HG03354 (cell line): ENCODE data around the gene SIPA1L3.
"Not testable (repeated sequence)": the region's sequence is repeated elsewhere in the genome, so short reads cannot be mapped to it uniquely, and the experiment has no call there.

Experiments
- ATAC-seq: cut with Tn5 transposase; IDR thresholded peaks from one replicate; pipeline ENCODE4 v1.9.1; 2021; ENCODE audit warnings: mild to moderate bottlenecking; ENCODE audit not compliant: unreplicated experiment, poor library complexity, severe bottlenecking

SIPA1L3 gene

DNA sequence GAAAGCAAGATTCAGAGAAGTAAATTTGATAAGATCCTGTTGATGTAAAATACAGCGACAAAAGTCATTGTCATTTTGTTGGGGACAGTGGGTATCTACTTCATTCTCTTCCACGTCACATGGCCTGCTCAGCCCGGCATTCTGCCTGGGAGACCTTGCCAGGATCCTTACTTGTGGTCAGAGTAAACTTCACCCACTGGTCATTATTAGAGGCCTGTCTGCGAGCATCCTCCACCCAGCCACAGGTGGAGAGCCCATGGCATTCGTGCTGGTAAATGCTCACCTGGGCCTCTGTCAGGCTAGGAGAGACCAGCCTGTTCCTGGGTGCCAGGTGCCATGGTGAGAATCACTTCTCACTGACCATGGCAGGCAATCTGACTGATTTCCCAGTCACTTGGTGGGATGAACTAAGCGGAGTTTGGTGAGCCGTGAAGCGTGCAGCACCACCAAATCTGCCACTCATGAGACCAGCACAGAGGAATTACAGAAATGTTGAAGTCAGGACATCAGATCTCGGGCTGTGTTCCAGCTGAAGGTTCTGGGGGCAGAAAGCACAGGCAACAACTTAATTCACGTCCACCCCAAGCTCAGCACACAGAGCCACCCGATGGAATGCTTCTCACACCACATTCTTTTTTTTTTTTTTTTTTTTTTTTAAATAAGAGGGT is 107.0 kb downstream of the SIPA1L3 start:
- ATAC-seq = no peak

DNA sequence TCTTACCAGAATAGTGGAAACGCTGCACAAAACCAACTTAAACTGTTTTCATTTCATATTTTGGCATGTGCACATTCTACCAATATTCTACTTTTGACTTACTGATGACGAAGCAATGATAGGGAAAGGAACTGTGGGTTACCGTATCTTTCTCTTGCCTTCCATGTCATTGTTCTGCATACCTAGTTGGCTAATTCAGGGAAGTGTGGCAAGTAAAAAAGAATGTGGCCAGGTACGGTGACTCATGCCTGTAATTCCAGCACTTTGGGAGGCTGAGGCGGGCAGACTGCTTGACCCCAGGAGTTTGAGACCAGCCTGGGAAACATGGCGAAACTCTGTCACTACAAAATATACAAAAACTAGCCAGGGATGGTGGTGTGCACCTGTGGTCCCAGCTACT is 108.2 kb downstream of the SIPA1L3 start:
- no peak for ATAC-seq

DNA sequence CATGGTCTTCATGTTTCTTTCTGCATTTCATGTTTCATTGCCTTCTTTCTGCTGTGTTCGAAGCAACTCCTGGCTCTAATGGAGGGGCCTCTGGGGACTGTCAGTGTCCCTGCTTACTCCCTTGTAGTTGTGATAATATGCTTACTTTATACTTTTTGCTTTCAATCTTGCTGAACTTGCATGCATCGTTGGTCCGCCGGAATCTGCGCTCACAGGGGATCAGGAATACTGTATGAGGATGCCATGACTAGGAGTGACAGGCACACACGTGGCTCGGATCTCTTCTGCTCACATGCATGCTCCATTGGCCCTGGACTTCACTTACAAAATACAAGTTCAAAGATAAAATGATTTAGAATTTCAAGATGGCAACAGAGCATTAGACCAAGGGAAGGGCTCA is 108.8 kb downstream of the SIPA1L3 start:
- ATAC-seq = no peak

DNA sequence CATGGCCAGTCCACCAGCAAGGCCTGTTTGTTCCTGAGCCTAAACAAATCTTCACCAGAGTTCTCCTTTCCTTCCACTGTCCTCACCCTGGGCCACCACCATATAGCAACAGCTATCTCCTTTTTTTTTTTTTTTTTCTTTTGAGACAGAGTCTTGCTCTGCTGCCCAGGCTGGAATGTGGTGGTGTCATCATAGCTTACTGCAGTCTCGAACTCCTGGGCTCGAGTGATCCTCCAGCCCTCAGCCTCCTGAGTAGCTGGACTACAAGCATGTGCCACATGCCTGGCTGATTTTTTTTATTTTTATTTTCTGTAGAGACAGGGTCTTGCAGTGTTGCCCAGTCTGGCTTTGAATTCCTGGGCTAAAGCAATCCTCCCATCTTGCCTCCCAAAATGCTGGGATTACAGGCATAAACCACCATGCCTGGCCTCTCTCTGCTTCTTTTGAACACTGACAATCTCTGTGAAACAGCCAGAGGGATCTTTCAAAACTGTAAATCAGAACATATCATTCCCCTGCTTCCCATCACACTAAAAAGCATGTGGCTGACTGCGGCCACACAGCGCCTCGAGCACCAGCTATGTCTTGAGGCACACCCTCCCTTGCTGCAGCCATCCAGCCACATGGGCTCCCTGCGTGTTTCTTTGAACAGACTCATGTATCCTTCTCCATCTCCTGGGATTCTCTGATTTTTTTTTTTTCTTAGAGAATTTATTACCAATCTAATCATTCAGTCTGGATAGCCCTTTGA is 110.6 kb downstream of the SIPA1L3 start:
- ATAC-seq = no peak

DNA sequence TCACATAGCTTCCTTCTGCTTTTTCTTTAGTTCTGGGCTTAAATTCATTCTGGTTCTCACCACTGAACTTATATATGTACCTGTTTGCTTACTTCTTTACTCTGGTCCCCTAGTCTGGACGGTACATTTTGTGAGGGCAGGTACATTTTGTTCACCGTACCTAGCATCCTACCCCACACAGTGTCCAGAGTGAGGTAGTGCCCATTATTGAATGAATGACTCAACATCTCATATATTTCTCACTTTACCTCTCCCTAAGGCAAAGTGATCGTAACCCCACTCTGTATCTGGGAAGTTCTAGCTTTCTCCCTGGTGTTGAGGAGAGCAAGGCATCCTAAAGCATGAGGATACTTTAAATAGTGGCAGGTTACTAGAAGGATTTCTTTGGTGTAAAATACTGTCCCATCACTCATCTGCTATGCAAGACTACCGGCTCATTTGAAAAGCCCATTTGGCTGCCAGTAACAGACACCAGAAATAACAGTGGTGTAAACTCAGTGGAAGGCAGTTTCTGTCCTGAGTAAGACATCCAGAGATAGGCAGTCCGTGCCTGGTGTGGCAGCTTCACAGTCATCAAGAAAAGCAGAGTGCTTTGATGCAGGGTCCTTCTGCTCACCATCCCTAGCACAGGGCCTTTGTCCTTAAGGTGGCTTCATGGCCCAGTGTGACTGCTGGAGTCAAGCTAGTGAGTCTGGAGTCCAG is 111.8 kb downstream of the SIPA1L3 start:
- no peak for ATAC-seq

DNA sequence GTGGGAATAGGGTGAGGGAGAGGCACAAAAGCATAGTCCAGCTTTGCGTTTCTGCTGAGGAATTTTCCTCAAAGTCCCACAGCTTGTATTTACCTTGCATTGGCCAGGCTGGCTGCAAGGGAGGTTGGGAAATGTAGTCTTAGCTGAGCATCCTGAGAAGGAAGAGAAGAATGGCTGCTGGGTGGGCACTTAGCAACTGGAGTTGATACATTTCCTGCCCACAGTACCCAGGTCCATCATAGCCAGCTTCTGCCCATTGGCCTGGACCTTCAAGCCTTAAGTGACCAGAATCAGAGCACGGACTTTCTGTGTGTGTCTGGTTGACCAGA is 112.4 kb downstream of the SIPA1L3 start:
- ATAC-seq = no peak

DNA sequence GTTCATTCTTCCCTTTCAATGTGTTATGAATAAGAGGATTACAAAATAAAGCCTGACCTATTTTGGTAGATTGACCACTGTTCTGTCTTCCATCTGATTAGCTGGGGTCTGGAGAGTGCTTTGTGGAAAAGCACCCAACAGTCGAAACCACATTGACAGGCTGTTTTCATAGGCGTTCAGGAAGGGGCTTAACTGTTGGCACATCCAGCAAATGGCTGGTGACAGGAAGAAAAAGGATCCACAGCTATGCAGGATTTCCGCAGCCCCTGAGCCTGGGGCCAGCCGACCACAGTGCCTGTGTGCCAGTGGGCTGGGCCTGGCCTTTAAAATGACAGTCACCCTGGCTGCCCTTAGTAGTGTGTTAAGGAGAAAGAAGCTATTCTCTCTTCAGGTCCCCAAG is 113.3 kb downstream of the SIPA1L3 start:
- ATAC-seq = no peak

DNA sequence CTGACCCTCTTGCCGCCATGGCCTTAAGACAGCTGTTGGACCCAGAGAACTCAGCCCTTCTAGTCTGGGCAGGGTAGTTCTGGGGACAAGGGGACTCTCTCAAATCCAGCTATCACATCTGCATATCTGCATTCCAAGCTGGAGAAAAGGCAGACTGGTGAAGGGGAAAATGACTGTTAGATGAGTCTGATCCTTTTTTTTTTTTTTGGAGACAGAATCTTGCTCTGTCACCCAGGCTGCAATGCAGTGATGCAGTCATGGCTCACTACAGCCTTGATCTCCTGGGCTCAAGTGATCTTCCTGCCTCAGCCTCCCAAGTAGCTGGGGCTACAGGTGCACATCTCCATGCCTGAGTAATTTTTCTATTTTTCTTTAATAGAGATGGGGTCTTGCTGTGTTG is 114.3 kb downstream of the SIPA1L3 start:
- ATAC-seq = no peak

DNA sequence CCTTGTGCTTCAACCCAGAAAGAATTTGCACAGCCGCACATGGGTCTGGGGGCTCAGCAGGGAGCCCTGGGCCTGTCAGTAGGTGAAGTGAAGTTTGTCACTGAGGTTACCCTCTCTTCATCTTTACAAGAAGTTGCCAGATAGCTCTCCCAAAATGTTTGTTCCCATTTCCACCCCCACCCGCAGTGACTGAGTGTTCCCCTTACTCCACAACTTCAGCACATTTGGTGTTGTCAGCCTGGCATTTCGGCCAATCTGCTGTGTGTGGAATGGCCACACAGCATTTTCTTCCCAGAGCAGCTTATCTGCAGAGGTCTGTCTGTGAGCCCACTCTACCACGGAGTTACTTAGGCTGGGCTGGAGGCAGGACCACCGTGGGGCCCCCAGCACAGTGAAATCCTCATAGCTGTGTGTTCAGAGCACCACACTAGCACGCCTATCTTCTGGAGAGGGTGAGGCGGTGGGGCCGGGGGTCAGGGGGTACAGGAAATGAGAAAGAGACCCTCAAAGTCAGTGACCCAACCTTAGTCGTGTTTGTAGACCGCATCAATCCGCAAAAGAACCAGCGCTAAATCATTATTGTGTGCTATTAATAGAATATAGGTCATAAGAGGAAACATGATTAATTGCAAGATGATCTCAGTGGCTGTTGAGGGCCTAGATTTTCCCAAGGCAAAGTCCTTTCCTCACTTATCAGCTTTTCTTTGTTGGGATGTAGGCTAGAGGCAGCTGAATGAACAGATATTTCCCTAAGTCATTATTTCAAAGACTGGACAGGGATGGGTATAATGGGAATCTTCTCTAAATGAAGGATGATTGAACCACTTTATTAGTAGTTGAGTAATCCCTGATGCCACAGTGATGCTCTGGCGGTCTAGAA is 116.0 kb downstream of the SIPA1L3 start:
- no peak for ATAC-seq

DNA sequence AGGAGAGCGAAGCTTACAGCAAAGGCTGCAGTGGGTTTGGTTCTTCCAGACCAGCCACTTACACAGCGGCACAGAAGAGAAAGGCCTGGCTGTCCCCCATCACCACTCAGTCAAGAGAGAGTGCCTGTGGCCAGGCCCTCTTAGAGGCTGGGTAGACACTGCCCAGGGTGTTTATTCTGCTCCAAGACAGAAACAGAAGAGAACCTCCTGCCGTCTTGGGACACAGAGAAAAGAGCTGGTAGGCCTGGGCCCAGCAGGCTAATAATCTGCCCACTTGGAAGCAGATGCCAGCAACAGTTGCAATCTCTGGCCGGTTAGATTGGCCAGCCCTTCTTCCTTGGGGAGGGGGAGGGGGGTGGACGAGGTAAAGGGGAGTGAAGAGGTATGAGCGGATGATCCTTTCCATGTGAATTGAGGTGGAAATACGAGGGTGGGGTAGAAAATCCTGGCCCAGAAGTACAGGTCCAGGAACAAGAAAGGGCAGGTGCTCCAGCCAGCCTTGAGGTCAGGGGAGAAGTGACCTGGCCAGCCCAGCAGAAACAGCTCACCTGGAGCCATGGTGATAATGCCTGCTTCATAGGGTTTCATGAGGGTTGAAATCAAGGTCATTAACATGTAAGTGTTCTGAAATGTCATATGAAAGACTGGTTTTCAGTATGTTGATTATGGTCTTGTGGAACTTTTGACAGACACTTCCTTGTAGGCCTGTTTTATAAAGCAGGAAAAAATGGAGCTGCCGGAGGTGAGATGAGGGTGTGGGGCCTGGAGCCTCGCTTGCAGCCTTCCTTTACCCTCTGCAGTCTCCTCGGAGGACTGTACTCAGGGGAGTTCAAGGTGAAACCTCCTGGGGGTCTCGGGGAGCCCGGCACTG is 116.9 kb downstream of the SIPA1L3 start:
- ATAC-seq = no peak

DNA sequence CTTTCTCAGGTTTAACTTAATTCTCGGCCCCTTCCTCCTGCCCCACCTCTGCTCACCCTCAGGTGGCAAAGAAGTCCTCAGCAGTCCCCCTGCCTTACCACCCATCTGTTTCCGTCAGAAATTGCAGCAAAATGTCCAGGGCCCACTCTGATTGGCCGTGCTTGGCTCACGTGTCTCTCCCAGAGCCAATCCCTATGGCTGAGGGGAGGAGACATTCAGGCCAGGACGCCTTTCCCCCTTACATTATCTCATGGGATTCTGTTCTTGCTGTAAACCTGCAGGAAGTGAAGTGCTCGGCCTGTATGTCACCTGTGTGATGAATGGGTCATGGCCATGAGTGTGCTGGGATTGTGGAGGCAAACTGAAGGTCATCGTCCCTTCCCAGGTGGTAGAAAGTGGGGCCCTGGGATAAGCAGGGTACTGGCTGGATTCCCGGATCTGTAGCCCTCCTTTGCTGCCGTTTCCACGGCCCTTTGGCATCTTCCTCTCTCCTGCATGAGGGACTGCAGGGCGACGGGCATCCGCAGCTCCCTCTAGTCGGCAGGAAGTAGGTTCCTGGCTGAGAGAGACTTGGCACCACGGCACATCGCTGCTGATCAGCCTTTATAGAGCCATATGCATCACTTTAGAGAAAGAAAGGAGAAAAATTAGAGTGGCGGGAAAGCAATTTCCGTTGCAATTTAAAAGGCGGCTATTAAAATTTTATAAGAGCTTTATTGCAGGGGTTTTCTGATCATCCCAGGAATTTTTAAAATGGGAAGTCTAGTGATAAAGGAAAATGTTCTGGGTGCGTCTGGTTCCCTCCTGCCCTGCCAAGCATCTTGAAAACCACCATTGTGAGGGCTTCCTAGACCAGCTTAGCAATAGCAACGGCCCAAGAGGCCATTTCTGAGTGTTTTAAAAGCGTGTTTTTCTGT is 118.2 kb downstream of the SIPA1L3 start:
- no peak for ATAC-seq

DNA sequence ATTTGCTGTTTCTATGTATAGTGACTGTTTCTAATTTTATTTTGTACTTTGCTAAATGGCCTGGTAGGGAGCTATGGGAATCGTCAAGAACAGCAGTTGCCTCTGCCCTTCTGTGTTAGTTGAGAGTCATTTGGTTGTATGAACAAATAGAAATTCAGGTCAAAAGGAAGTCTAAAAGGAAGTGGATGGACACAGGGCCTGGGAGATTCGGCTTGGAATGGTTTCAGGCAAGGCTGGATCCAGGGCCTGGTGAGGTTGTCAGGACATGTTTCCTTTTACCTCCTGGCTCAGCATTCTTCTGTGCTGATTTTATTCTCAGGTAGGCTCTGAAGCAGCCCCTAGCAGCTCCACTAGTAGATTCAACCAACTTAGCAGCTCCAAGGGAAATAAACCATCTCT is 118.9 kb downstream of the SIPA1L3 start:
- no peak for ATAC-seq

DNA sequence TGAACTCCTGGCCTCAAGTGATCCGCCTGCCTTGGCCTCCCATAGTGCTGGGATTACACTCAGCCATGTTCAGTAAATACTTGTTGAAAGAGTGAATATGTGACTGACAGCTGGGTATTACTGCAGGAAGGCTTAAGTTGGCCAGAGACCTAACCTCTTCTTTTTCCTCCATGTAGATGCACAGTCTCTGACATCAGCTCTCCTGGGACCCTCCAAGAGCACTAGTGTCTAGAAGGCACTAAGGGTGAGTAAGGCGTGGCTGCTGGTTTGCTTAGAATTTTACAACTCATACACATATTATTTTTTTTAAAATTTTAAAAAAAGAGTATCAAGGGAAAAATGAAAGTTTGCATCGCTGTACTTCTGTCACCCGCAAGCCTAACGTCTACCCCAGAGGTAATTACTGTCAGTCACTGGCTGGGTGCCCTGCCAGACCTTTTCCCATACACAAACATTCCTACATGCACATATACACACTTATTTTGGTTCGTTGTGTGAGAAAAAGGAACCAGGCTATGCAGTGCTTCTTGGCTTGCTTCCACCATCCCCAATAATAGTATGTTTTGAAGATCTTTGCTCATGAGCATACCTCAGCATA is 122.0 kb downstream of the SIPA1L3 start:
- ATAC-seq = no peak

DNA sequence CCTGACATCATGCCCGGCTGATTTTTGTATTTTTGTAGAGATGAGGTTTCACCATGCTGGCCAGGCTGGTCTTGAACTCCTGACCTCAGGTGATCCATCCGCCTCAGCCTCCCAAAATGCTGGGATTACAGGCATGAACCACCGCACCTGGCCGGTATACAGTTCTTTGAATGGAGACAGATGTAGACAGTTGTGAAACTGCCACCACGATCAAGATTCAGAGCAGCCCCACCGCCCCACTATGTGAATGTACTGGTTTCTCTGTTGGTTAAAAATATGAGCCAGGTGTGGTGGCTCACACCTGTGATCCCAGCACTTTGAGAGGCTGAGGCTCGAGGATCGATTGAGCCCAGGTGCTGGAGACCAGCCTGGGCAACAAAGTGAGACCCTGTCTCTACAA is 123.0 kb downstream of the SIPA1L3 start:
- ATAC-seq = not testable (repeated sequence)

DNA sequence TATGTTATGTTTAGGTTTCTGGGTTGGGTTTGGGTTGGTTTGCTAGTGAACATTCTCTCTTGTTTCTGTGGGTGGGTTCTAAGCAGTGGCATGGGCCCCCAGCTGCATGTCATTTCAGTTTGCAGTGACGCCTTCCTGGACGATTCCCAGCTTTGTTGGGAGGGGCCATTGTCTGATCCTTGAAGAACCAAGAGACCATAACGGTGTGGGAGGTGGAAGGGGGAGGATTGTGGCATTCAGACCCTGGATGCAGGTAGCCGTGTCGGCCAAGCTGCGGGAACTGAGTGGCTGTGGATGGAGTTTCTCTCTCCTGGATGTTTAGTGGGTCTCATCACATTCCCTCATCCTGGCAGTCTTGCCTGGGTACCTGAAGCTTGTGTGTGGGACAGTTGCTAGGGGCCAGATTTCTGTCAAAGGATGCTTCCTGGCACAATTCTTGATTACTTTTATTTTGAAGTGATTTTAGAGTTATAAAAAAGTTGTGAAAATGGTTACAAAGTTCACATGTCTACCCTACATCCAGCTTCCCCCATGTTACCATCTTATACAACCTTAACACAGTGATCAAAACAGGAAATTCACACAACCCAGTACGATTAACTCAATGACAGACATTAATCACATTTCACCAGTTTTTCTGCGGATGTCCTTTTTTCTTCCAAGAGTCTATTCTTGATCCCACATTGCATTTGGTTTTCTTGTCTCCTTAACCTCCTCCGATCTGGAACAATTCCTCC is 123.8 kb downstream of the SIPA1L3 start:
- ATAC-seq = no peak

DNA sequence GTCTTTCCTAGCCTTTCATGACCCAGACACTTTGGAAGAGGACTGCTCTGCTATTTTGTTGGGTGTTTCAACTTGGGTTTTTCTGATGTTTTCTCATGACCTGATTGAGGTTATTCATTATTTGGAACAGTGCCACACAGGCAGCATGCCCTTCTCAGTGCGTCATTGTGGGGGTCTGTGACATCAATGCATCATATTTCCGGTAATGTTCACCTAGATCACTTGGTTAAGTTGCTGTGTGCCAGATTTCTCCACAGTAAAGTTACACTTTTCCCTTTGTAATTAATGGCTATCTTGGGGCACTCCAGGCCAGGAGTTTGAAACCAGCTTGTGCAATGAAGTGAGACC is 124.4 kb downstream of the SIPA1L3 start:
- no peak for ATAC-seq

DNA sequence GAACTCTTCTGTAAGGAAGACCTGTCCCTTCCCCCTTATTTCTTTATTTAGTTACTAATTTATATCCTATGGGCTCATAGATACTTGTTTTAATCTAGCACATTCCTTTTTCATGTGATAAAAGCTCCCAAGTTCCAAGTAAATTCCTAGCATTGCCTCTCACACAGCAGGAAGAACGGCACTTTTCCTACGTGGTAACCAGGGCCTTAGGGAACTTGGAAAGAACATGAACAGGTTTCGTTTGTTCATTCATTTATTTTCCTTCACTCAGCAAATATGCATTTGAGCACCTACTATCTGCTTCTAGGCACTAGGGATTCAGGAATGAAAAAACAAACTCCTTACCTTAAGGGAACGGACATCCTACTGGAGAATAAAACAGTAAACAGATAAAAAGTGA is 125.1 kb downstream of the SIPA1L3 start:
- no peak for ATAC-seq
